Umbilical cord (tissue), 2 donors: Measurements from ENCODE around the gene TNFRSF8. TPM values are rescaled to one million over a fixed set of nuclear protein-coding genes. Genes with fewer than 3 reads are reported as not detected.
"Not testable (repeated sequence)": the region's sequence is repeated elsewhere in the genome, so short reads cannot be mapped to it uniquely, and the experiment has no call there.

ENCODE experiments used
- DNase-seq: peaks from one replicate; pipeline ENCODE4 v3.0.0-alpha.2; 2015; ENCODE audit warnings: low spot score
- total RNA-seq: library from RNA; depleted of rRNA; stranded (reverse); fragments of >200 nt; gene quantifications from one replicate; pipeline ENCODE4 v1.2.3, GENCODE V29; 2014; ENCODE audit warnings: low replicate concordance; ENCODE audit not compliant: insufficient read depth

TNFRSF8 gene
- total RNA-seq, 1 donor from 2014 or later, result 0.24 TPM

DNA sequence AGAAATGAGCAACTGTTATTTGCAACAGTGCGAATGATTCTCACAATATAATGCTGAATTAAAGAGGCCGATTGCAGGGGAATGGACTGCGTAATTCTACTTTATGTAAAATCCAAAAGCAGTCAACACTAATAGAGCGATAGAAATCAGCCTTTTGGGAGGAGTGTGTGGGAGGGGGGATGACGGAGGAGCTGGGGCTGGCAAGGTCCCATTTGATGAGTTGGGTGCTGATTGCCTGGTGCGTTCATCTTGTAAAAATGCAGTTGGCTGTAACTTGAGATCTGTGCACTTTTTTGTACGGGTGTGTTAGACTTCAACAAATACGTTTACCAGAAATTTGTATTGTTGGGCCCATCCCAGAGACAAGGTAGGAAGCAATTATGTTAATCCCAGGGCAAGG, 20.7 kb downstream of the TNFRSF8 start:
- no peak for DNase-seq

DNA sequence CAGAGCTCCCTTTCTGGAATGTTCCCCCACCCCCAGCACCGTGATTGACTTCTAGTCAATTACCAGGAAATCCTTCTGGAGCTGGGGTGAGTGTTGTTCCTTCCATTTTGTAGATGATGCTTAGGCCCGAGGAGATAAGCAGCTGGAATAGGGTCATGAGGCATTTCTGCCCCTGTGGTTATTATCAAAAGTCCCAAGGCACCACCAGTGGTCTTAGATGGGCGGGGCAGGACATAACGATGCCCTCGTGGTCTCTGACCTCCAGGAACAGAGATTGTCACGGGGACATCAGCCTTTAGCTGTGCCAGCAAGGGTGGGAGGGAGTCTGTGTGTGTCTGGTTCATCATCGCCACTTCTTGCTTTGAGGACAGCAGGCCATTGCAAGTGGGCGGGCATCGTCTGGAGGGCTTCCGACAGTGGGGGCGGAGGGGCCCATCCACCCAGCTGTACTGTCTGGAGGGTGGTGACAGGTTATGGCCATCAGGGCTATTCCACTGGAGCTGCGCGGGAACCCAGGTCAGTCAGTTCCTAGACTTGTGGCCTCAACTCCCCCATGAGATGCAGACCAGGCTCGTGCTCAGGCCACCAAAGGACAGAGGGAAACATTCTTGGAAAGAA, 22.6 kb downstream of the TNFRSF8 start:
- DNase-seq, result no peak

DNA sequence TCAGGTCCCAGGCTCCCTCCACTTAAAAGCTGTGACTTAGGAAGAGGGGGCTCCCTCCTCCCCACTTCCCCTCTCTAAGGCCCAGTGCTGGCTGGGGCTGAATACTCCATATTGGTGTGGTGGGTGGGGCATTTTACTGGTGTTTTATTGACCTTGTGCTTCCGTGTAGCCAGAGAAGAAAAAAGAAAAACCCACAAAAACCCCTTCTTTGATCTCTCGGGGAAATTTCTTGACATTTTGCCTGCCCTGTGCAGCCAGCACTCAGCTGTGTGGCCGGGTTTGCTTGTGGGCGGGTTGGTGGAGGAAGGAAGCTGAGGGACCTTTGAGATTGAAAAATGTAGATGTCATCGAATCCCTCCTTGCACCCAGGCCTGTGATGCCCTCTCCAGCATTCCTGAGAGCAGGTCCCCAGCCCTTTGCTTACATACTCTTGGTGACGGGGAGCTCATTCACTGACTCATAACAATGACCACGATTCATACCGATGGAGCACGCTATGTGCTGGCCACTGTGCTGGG, 24.8 kb downstream of the TNFRSF8 start:
- DNase-seq, result no peak

DNA sequence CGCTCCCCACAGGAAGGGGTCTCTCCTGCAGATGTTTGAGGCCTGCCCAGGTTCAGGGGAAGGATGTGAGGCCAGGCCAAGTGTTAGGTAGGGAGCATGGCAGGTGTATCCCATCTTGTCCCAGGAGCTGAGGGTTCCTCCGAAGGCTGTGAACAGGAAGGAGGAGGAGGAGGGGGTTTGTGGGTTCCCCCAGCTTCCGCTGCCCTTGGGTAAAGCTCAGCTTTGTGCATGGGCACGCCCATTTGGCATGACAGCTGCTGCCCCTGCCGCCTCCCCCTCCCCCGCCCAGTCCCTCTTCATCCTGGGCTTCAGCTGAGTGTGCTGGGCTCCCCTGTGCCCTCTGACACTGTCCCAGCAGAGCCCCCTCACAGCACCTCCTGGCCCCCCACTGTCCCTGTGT, 25.5 kb downstream of the TNFRSF8 start:
- no peak for DNase-seq

DNA sequence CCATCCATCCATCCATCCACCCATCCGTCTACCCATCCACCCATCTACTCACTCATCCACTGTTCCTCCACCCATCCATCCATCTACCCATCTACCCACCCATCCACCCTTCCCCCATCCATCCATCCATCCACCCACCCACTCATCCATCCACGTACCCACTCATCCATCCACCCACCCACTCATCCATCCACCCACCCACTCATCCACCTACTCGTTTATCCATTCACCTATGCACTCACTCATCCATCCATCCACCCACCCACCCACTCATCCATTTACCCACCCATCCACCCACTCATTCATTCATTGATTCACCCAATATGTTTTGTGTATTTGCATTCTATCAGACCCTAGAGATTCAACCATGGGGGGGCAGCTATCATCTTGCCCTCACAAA, 27.2 kb downstream of the TNFRSF8 start:
- no peak for DNase-seq

DNA sequence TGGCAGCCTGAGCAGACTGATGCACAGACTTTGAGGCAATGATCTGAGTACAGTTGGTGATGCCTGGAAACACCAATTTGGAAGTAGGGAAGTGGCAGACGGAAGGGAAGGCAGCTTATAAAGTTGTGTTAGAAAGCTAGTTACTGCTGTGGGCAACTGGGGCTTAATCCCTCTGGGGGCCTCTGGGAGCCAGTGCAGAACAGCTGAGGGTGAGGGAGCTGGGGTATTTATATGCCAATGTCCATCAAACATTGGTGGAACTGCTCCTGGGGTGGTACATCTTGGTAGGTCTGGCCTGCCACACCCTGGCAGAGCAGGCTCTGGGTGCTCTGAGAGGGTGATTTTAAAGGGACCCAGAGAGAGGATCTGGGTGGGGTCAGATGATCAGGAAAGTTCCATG, 28.1 kb downstream of the TNFRSF8 start:
- DNase-seq, result no peak

DNA sequence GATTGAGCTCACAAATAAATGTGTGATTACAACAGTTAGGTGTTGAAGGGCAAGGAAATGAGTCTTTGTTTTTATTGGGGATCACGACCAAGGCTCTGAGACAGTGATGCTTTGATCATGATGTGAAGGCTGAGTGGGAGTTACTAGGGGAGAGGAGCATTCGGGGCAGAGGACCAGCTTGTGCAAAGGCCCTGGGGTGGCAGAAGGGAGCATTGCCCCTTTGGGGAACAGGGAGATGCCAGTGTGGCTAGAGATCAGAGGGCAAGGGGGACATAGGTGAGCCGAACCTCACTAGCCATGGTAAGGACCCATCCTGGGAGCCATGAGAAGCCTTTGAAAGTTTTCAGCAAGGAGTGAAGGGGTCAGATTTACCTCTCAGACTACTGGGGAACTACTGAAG, 31.1 kb downstream of the TNFRSF8 start:
- no peak for DNase-seq

DNA sequence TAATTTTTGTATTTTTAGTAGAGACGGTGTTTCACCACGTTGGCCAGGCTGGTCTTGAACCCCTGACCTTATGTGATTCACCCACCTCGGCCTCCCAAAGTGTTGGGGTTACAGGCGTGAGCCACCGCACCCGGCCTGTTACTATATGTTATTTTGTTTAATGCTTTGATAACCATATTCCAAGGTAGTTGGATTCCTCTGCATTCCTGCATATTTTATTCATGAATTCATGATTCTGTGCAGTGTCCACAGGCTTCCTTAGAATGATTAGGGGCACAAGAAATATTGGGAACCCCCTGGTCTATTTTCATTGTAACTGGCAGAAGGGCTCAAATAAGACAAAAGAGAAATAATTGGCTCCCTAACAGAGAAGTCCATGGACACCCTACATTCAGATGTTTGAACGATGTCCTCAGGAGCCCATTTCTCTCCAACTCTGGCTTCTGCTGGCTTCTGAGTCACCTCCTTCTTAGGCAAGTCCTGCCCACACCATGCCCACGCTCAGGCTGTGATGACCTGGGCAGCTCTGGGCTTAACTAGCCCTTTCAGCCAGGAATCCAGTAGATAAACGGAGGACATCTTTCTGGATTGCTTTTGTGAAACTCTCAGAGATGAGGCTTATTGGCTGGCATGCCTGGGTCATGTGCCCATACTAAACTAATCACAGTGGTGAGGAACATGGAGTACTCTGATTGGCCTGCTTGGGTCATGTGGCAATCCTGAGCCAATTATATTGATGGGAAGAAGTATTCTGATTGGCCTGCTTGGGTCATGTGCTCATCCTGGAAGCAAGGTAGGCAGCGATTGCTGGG, 32.6 kb downstream of the TNFRSF8 start:
- DNase-seq, result no peak

DNA sequence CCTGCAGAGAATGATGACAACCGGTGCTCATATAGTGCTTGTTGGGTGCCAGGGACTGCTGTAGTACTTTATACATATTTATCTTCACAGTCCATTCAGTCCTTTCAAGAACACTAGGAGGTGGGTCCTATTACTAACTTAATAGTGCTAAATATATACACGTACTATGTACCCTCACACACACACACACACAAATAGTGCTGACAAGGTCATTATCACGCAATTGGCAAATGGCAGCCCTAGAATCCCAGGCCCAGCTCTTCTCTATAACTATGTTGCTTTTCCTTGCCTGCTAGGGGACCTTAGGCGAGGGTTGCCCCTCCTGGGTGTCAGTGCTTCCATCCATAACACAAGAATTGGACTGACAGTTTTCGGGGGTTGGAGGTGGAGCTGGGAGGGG, 33.5 kb downstream of the TNFRSF8 start:
- DNase-seq, result no peak

DNA sequence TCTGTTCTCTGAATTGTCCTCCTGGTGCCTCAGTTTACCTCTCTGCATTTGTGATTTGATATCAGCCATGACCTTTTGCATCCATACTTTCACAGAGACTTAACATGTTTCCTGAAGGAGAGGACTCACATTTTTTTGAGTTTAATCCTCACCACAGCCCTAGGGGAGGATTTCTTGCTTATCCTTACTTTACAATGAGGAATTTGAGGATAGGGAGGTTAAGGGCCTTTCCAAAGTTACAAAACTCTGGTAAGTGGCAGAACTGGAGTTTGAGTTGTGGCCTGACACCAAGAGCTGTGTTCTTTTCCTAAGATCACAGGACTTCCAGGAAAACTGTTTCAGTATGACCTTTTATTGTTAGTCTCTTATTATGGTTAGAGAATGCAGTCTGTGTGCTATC, 34.2 kb downstream of the TNFRSF8 start:
- no peak for DNase-seq

DNA sequence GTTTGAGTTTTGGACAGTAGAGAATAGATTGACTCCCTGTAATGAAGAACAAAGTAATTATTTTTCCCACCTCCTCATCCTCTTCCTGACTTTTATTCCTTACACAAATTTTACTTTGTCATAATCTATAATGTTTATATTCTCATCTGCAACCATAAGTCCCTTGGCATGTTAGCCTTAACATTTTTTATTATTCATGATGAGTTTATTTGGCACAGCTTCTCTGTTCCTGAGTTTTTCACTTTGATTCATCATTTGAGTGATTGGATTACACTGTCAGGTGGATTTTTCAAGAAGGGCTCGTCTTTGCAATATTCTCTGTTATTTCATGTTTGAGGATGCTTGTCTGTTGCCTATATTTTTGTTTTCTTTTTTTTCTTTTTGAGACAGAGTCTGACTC, 35.7 kb downstream of the TNFRSF8 start:
- DNase-seq, result no peak

DNA sequence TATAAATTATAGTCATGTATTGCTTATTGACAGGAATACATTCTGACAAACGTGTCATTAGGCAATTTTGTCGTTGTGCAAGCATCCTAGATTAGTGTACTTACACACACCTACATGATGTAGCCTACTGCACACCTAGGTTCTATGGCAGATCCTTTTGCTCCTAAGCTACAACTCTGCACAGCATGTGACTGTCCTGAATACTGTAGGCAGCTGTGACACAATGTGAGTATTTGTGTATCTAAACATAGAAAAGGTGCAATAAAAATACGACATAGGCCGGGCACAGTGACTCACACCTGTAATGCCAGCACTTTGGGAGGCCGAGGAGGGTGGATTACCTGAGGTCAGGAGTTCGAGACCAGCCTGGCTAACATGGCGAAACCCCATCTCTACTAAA, 36.5 kb downstream of the TNFRSF8 start:
- no peak for DNase-seq

DNA sequence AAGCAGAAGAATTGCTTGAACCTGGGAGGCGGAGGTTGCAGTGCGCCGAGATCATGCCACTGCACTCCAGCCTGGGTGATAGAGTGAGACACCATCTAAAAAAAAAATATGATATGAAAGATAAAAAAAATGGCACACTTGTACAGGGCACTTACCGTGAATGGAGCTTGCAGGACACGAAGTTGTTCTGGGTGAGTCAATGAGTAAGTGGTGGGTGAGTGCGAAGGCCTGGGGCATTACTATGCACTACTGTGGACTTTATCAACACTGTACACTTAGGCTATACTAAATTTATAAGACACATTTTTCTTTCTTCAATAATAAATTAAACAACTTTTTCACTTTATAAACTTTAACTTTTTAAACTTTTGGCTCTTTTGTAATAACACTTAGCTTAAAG, 37.0 kb downstream of the TNFRSF8 start:
- DNase-seq, result no peak

DNA sequence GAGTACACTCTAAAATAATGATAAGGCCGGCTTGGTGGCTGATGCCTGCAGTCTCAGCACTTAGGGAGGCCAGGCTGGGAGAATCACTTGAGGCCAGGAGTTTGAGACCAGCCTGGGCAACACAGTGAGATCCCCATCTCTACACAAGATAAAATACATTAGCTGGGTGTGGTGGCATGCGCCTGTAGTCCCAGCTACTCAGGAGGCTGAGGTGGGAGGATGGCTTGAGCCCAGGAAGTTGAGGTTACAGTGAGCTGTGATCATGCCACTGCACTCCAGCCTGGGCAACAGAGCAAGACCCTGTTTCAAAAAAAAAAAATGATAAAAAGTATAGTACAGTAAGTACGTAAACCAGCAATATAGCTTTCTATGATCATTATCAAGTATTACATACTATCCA, 38.0 kb downstream of the TNFRSF8 start:
- DNase-seq, result not testable (repeated sequence)

DNA sequence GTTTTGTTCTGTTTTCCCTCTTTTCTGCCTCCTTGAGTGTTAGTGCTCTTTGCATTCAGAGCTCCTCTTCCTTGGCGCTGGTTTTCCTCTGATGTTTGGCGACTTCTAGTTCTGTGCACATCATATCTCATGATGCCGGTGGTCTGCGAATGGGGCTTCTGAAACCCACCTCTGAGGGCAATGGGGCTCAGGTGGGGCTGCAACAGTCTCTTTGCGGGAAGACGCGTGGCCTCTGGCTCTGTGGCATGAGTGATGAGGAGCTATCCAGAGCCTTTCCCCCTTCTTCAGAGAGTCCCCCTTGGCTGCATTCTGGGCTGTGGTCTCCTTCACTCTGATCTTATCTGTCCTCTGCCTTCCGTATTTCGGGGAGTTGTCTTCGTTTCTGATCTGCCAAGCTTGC, 39.0 kb downstream of the TNFRSF8 start:
- no peak for DNase-seq

DNA sequence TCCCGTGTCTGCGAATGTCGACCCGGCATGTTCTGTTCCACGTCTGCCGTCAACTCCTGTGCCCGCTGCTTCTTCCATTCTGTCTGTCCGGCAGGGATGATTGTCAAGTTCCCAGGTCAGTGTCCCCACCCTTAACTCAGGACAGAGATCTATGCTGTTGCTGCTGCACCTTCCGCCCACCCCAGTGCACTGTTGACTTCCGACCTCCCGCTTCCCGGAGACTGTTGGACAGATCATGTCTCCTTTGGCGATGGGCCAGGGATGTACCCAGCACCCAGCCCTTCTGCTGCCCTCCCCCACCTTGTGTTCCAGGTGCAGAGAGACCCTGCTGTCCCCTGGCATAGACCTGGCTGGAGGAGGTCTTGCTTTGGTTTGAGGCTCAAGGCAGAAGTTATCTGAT, 41.3 kb downstream of the TNFRSF8 start:
- DNase-seq, result no peak

DNA sequence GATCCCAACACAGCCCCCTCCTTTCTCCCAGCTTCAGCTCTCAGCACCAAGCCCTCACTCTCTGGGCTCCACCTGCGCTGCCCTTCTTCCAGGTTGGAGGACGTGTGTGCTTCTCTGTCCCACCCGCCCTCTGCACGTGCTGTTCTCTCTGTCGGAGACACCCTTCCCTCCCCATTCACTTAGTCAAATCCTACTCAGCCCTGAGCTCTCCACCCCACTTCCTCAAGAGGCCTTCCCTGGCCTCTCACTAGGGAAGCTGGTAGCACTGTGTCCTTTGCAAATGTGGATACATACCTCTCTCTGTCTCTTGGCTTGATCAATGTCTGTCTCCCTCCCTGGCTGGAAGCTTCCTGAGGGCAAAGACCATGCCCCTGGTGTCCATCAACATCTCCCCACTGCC, 43.0 kb downstream of the TNFRSF8 start:
- no peak for DNase-seq

DNA sequence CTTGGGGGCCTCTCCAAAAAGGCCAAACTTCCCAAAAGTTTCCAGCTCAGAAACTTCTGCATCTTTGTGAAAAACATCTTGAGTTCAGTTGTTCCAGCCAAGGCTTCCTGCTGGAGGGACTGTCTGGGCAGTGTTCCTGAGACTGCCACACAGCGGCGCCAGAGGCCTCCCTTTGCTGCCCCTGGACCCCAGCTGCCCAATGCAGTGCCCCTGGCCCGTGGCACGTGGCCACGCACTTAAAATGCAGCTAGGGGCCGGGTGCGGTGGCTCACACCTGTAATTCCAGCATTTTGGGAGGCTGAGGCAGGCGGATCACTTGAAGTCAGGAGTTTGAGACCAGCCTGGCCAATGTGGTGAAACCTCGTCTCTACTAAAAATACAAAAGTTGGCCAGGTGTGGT, 43.8 kb downstream of the TNFRSF8 start:
- DNase-seq, result not testable (repeated sequence)

DNA sequence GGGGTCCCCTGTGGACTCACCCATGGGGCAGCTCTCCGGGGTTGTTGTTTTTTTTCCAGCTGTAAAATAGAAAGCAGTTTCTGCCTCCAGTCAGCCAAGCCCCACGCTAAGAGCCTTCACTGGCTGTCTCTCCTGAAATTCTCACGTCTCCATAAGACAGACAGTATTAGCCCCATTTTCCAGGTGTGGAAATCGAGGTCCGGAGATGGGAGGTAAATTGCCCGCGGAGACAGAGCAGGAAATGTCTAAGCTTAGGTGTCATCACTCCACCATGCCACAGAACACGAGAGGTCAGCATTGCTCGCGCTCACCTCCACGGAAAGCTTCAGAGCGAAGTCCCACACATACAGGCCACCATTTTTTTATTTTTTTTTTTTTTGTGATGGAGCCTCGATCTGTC, 44.6 kb downstream of the TNFRSF8 start:
- no peak for DNase-seq

DNA sequence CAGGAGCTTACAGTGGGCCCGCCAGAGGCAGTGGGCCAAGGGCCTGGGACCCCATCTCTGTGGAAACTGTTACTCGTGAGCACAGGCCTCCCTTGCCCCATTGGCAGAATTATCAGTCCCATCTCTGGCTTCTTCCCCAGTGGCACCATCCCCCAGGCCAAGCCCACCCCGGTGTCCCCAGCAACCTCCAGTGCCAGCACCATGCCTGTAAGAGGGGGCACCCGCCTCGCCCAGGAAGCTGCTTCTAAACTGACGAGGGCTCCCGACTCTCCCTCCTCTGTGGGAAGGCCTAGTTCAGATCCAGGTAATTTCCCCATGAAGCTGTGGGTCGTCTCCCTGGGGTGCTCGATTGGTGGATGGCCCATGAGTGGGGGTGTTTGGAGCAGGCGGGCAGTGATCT, 46.8 kb downstream of the TNFRSF8 start:
- no peak for DNase-seq

DNA sequence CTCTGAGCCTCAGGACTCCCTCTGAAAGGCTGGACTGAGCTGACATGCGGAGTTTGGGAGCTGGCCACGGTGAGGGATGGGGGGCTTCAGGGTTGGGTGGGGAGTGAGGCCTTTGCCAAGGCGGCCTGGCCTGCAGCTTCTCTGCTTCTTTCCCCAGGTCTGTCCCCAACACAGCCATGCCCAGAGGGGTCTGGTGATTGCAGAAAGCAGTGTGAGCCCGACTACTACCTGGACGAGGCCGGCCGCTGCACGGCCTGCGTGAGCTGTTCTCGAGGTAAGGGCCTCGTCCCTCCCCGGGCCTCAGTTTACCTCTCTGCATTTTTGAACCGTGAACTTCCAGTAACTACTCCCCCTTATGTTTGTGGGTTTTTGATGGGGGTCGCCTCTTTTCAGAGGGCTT, 48.6 kb downstream of the TNFRSF8 start:
- DNase-seq, result no peak

DNA sequence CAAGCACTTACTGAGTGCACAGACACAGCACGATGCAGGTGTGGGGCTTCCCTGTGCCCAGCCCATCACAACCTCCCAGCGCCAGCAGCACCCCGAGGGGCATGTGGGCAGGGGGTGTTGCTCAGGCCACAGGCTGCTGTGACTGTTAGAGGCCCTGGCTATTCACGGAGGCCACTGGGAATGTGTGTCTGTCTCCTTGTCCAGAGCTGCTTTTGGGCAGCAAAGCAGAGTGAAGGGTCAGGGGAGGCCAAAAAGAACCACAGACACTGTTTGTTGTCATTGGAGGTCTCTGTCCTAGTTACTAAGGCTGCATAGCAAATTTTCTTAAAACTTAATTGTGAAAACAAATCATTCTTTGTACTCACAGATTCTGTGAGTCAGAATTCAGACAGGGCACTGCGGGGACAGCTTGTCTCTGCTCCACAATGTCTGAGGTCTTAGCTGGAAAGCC, 49.6 kb downstream of the TNFRSF8 start:
- DNase-seq, result no peak
